A549 (cell line): ENCODE results near the gene SRD5A2. TPM values are rescaled to one million over a fixed set of nuclear protein-coding genes. Genes with fewer than 3 reads are reported as not detected.

Experiments
- ATAC-seq, 2 experiments: fragments of 200-7000 bp in 1 of 2; fragments of >200 bp in 1 of 2; cut with Nextera tagmentation in 1 of 2; cut with Tn5 transposase in 1 of 2; 3 replicates each; pipeline versions ENCODE4 v1.8.0 to v1.9.1; 2018 to 2020; ENCODE audit warnings: mild to moderate bottlenecking in 1 of 2, moderate library complexity in 1 of 2
- CTCF ChIA-PET: fragments of 300-600 bp; sonication (Branson Sonifier 250); formaldehyde crosslinking; extraction: SDS; loops from one replicate; lab custom pipeline; 2021; ENCODE audit warnings: antibody characterized with exemption, inconsistent platforms; lab: Yijun Ruan, JAX
- POLR2A ChIA-PET: fragments of 350-600 bp; formaldehyde crosslinking; extraction: SDS; loops from one replicate; lab custom pipeline; 2021; ENCODE audit warnings: antibody characterized with exemption, inconsistent platforms; lab: Yijun Ruan, JAX
- DNase-seq, 2 experiments: peaks; one replicate each; pipeline versions ENCODE4 v3.0.0 to v3.0.0-alpha.2; 2011 to 2016; ENCODE audit warnings: low read depth in 1 of 2, low spot score in 1 of 2
- FAIRE-seq: peaks from 2 replicates; lab custom pipeline; 2011; peaks lifted over from hg19 to GRCh38; lab: Jason Lieb, UNC
- H3K27ac ChIP-seq, 2 experiments: fragments of >200 bp; sonication (Bioruptor Twin); formaldehyde crosslinking; 3 replicates each; pipeline ENCODE4 v1.5.1; 2016 to 2017
- H3K4me1 ChIP-seq: fragments of >200 bp; sonication (Bioruptor Twin); formaldehyde crosslinking; 3 replicates; pipeline ENCODE4 v1.6.1; 2016
- H3K4me2 ChIP-seq: fragments of >200 bp; sonication (Bioruptor Twin); formaldehyde crosslinking; 3 replicates; pipeline ENCODE4 v1.6.1; 2016
- H3K4me3 ChIP-seq: fragments of >200 bp; sonication (Bioruptor Twin); formaldehyde crosslinking; 3 replicates; pipeline ENCODE4 v1.5.1; 2016
- H3K9me3 ChIP-seq: fragments of >200 bp; sonication (Bioruptor Twin); formaldehyde crosslinking; 3 replicates; pipeline ENCODE4 v1.6.1; 2016
- BHLHE40 ChIP-seq: IDR thresholded peaks from 2 replicates; pipeline ENCODE4 v1.6.1; 2012; ENCODE audit warnings: low read depth, low read length, inconsistent platforms
- CBX2 ChIP-seq: fragments of 200-600 bp; sonication (generic); IDR thresholded peaks from 2 replicates; pipeline ENCODE4 v1.6.1; 2016; ENCODE audit warnings: low read depth, mild to moderate bottlenecking, borderline replicate concordance
- CBX8 ChIP-seq: fragments of 200-600 bp; sonication (generic); IDR thresholded peaks from 2 replicates; pipeline ENCODE4 v1.6.1; 2016
- CEBPB ChIP-seq, 2 experiments: fragments of >200 bp in 1 of 2; sonication (Bioruptor Twin) in 1 of 2; formaldehyde crosslinking in 1 of 2; IDR thresholded peaks; 2 replicates each; pipeline ENCODE4 v1.6.1; 2012 to 2016
- CHD2 ChIP-seq: fragments of 150-350 bp; IDR thresholded peaks from 2 replicates; pipeline ENCODE4 v1.6.1; 2014; ENCODE audit warnings: low read length; ENCODE audit not compliant: partially characterized antibody
- CHD4 ChIP-seq: fragments of 200-600 bp; sonication (generic); IDR thresholded peaks from 2 replicates; pipeline ENCODE4 v1.6.1; 2016; ENCODE audit warnings: antibody characterized with exemption, mild to moderate bottlenecking, borderline replicate concordance
- EHF ChIP-seq: fragments of 250-450 bp; sonication (Bioruptor Pico); IDR thresholded peaks from 2 replicates; pipeline ENCODE4 v1.5.0; 2020; ENCODE audit warnings: mild to moderate bottlenecking
- FOSL2 ChIP-seq, 2 experiments: fragments of 450-650 bp in 1 of 2; fragments of >200 bp in 1 of 2; sonication (Bioruptor Twin) in 1 of 2; formaldehyde crosslinking; IDR thresholded peaks; 2 replicates each; pipeline versions ENCODE4 v1.5.0 to v1.6.1; 2016 to 2020; ENCODE audit warnings: mild to moderate bottlenecking in 1 of 2, moderate library complexity in 1 of 2
- FOXS1 ChIP-seq: fragments of 250-450 bp; sonication (Bioruptor Pico); IDR thresholded peaks from 2 replicates; pipeline ENCODE4 v1.5.0; 2020; ENCODE audit warnings: mild to moderate bottlenecking, moderate library complexity
- HDAC2 ChIP-seq: fragments of 200-600 bp; sonication (generic); IDR thresholded peaks from 2 replicates; pipeline ENCODE4 v1.6.1; 2016
- HEYL ChIP-seq: fragments of 250-450 bp; sonication (Bioruptor Pico); IDR thresholded peaks from 2 replicates; pipeline ENCODE4 v1.8.0; 2021; ENCODE audit warnings: mild to moderate bottlenecking, moderate library complexity
- HMGXB4 ChIP-seq: fragments of 250-450 bp; sonication (Bioruptor Pico); IDR thresholded peaks from 2 replicates; pipeline ENCODE4 v1.5.0; 2021; ENCODE audit warnings: mild to moderate bottlenecking, moderate library complexity, borderline replicate concordance
- HOXB13 ChIP-seq: fragments of 250-450 bp; sonication (Bioruptor Pico); IDR thresholded peaks from 2 replicates; pipeline ENCODE4 v1.5.0; 2020; ENCODE audit warnings: low read depth, mild to moderate bottlenecking, moderate library complexity
- HOXB5 ChIP-seq: fragments of 250-450 bp; sonication (Bioruptor Pico); IDR thresholded peaks from 2 replicates; pipeline ENCODE4 v1.5.0; 2020; ENCODE audit warnings: mild to moderate bottlenecking, moderate library complexity
- JUN ChIP-seq, 2 experiments: fragments of >200 bp; sonication (Bioruptor Twin); formaldehyde crosslinking; IDR thresholded peaks; 2 replicates in 1 of 2; 3 replicates in 1 of 2; pipeline ENCODE4 v1.6.1; 2016 to 2017
- JUNB ChIP-seq: fragments of >200 bp; sonication (Bioruptor Twin); formaldehyde crosslinking; IDR thresholded peaks from 2 replicates; pipeline ENCODE4 v1.6.1; 2016
- KDM5A ChIP-seq: fragments of 200-600 bp; sonication (generic); IDR thresholded peaks from 2 replicates; pipeline ENCODE4 v1.6.1; 2016; ENCODE audit warnings: antibody characterized with exemption, mild to moderate bottlenecking
- MAFK ChIP-seq: fragments of 450-650 bp; IDR thresholded peaks from 2 replicates; pipeline ENCODE4 v1.6.1; 2014; ENCODE audit not compliant: partially characterized antibody
- NFE2L2 ChIP-seq: fragments of 150-350 bp; conservative IDR thresholded peaks from 2 replicates; pipeline ENCODE4 v1.6.1; 2014; ENCODE audit warnings: low read length
- NPAS2 ChIP-seq: fragments of 250-450 bp; sonication (Bioruptor Pico); IDR thresholded peaks from 2 replicates; pipeline ENCODE4 v1.8.0; 2022; ENCODE audit warnings: mild to moderate bottlenecking, moderate library complexity, borderline replicate concordance
- PHF8 ChIP-seq: fragments of 200-600 bp; sonication (generic); IDR thresholded peaks from 2 replicates; pipeline ENCODE4 v1.6.1; 2016; ENCODE audit warnings: low read depth, mild to moderate bottlenecking, antibody characterized with exemption, moderate library complexity, borderline replicate concordance
- POLR2A ChIP-seq: IDR thresholded peaks from 2 replicates; pipeline ENCODE4 v1.6.1; 2012; ENCODE audit warnings: mild to moderate bottlenecking, low read length
- POLR2AphosphoS2 ChIP-seq: conservative IDR thresholded peaks from 2 replicates; pipeline ENCODE4 v1.6.1; 2012; ENCODE audit warnings: low read length, improper control_type of control experiment, inconsistent platforms
- RAD21 ChIP-seq, 2 experiments: fragments of >200 bp in 1 of 2; sonication (Bioruptor Twin) in 1 of 2; formaldehyde crosslinking in 1 of 2; IDR thresholded peaks in 1 of 2; conservative IDR thresholded peaks in 1 of 2; 2 replicates in 1 of 2; 3 replicates in 1 of 2; pipeline ENCODE4 v1.6.1; 2012 to 2018; ENCODE audit warnings: inconsistent platforms in 1 of 2
- RARB ChIP-seq: fragments of 250-450 bp; sonication (Bioruptor Pico); IDR thresholded peaks from 2 replicates; pipeline ENCODE4 v1.8.0; 2021; ENCODE audit warnings: mild to moderate bottlenecking, moderate library complexity
- RCOR1 ChIP-seq: fragments of 150-350 bp; IDR thresholded peaks from 2 replicates; pipeline ENCODE4 v1.6.1; 2014; ENCODE audit warnings: antibody characterized with exemption, low read length, low read depth
- RNF2 ChIP-seq: fragments of 200-600 bp; sonication (generic); IDR thresholded peaks from 2 replicates; pipeline ENCODE4 v1.6.1; 2016; ENCODE audit warnings: low read depth, mild to moderate bottlenecking, antibody characterized with exemption, moderate library complexity, borderline replicate concordance
- SMC3 ChIP-seq: fragments of >200 bp; sonication (Bioruptor Twin); formaldehyde crosslinking; IDR thresholded peaks from 3 replicates; pipeline ENCODE4 v1.6.1; 2018; ENCODE audit warnings: inconsistent platforms
- SREBF2 ChIP-seq: fragments of 450-650 bp; IDR thresholded peaks from 2 replicates; pipeline ENCODE4 v1.6.1; 2014; ENCODE audit warnings: mild to moderate bottlenecking, moderate library complexity
- TP53 ChIP-seq: fragments of 250-450 bp; sonication (Bioruptor Pico); IDR thresholded peaks from 2 replicates; pipeline ENCODE4 v1.5.0; 2021; ENCODE audit warnings: mild to moderate bottlenecking, moderate library complexity
- ZC3H11A ChIP-seq: fragments of 450-650 bp; IDR thresholded peaks from 2 replicates; pipeline ENCODE4 v1.6.1; 2014; ENCODE audit warnings: antibody characterized with exemption, mild to moderate bottlenecking
- WGBS: methylation state at CpG from one replicate; pipeline ENCODE4 v1.1.6; 2017; ENCODE audit errors: missing lambda C conversion rate; 5-methylcytosine and 5-hydroxymethylcytosine counted together
- polyA plus RNA-seq, 4 experiments: library from polyadenylated mRNA; depleted of rRNA in 3 of 4; stranded (reverse); fragments of >200 nt; fragmentation: RNase III in 1 of 4; extraction: RNeasy Plus Mini Kit Qiagen cat#74134 plus additional on column Dnase treatment in 1 of 4; gene quantifications; 2 replicates in 3 of 4; 3 replicates in 1 of 4; pipeline ENCODE4 v1.2.3, GENCODE V29; 2011 to 2017

Gene SRD5A2
- polyA plus RNA-seq, 2 of the 4 experiments (the other 2 are of a cell fraction) = 0.08 TPM; not detected in 1

GRCh38 chr2:31529256-31529655 lies 51.5 kb downstream of the SRD5A2 start:
- POLR2A ChIA-PET = no interaction called here
- TF ChIP-seq FOXS1 (CRISPR knock-in tag) = no peak
- TF ChIP-seq RAD21 (conservative IDR thresholded peaks at IDR 0.05 in 1 of 2, IDR thresholded peaks at IDR 0.05 in 1 of 2) = no peak
- TF ChIP-seq POLR2A = no peak
- TF ChIP-seq RARB (CRISPR knock-in tag) = no peak
- no peak for TF ChIP-seq HOXB5 (CRISPR knock-in tag)
- TF ChIP-seq RCOR1 = no peak
- TF ChIP-seq, all 56 proteins: peak for 0
- CTCF ChIA-PET = interaction anchor here (0.6 kb wide), 2 partner anchors 26 to 174 kb away, joined by 3 to 4 read pairs; no protein-coding TSS in a partner anchor
- no peaks in the 10 kb centered on the region for H3K9me3 ChIP-seq
- no peak overlapping the region for H3K4me3 ChIP-seq
- no peak for ATAC-seq
- no peaks in the 10 kb centered on the region; the same call in 2 of the 3 replicates for H3K4me1 ChIP-seq
- 74% methylated on average over 8 of the region's 8 CpGs for WGBS
- FAIRE-seq = no peak
- no peak overlapping the region for H3K4me2 ChIP-seq
- DNase-seq = no peak
- H3K27ac ChIP-seq = no peak overlapping the region

GRCh38 chr2:31528823-31529222 lies 51.9 kb downstream of the SRD5A2 start:
- CTCF ChIA-PET = interaction anchor here (0.6 kb wide), 1 partner anchor 174 kb away, joined by 4 read pairs; no protein-coding TSS in a partner anchor
- ATAC-seq = no peak

GRCh38 chr2:31526946-31527732 lies 53.6 kb downstream of the SRD5A2 start:
- DNase-seq = no peak
- 55% methylated on average over 15 of the region's 15 CpGs for WGBS
- POLR2A ChIA-PET = no interaction called here
- TF ChIP-seq HEYL = no peak
- no peak for TF ChIP-seq HMGXB4
- TF ChIP-seq TP53 = no peak
- no peak for TF ChIP-seq CBX2
- no peak for ATAC-seq
- Histone ChIP-seq H3K9me3 (no peaks in the 10 kb centered on the region), H3K4me2 (no peak overlapping the region), H3K4me1 (no peaks in the 10 kb centered on the region), H3K27ac (no peak overlapping the region), H3K4me3 (no peak overlapping the region)
- no peak for FAIRE-seq
- CTCF ChIA-PET = interaction anchor here (0.7 to 2.1 kb wide), 3 partner anchors 39 to 814 kb away, joined by 3 to 4 read pairs (median 4); partner anchors contain the start of gene XDH

More at GRCh38 chr2:31528823-31529222, 51.9 kb downstream of the SRD5A2 start:
- TF ChIP-seq HOXB5 (CRISPR knock-in tag) (no peak), NFE2L2 (no peak), SMC3 (no peak), KDM5A (no peak), POLR2A (no peak), POLR2AphosphoS2 (no peak), RCOR1 (no peak), RAD21 (conservative IDR thresholded peaks at IDR 0.05 in 1 of 2, IDR thresholded peaks at IDR 0.05 in 1 of 2) (no peak), NPAS2 (no peak), EHF (CRISPR knock-in tag) (no peak), BHLHE40 (no peak)
- TF ChIP-seq, all 56 proteins: peak for 0
- DNase-seq = no peak
- Histone ChIP-seq H3K4me1 (no peaks in the 10 kb centered on the region), H3K4me3 (no peak overlapping the region), H3K9me3 (no peaks in the 10 kb centered on the region), H3K4me2 (no peak overlapping the region), H3K27ac (no peak overlapping the region)
- WGBS = 78% methylated on average over 6 of the region's 6 CpGs
- no peak for FAIRE-seq
- POLR2A ChIA-PET = no interaction called here

- Histone ChIP-seq H3K9me3 (0 out of 3 replicates have a peak, but pooled peaks cover under 1% of the 10 kb centered on the region), H3K4me3 (no peak overlapping the region), H3K27ac (no peak overlapping the region), H3K4me1 (no peaks in the 10 kb centered on the region), H3K4me2 (no peak overlapping the region)
- 59% methylated on average over 5 of the region's 5 CpGs for WGBS
- POLR2A ChIA-PET = no interaction called here
- TF ChIP-seq SREBF2 (no peak), HDAC2 (no peak), CHD4 (no peak), POLR2AphosphoS2 (no peak), JUNB (no peak), RNF2 (no peak), HOXB5 (CRISPR knock-in tag) (no peak), JUN (IDR thresholded peaks at IDR 0.05) (no peak), CBX8 (no peak), MAFK (no peak), EHF (CRISPR knock-in tag) (no peak), CHD2 (no peak), FOSL2 (IDR thresholded peaks at IDR 0.05) (no peak), FOSL2 (CRISPR knock-in tag; IDR thresholded peaks at IDR 0.05) (no peak), PHF8 (no peak), HOXB13 (no peak), CEBPB (IDR thresholded peaks at IDR 0.05) (no peak), SMC3 (no peak), ZC3H11A (no peak)
- ATAC-seq = no peak
- FAIRE-seq = no peak
- CTCF ChIA-PET = interaction anchor here (0.7 to 4.2 kb wide), 5 partner anchors 8 to 811 kb away, joined by 3 to 9 read pairs (median 4); no protein-coding TSS in a partner anchor
- no peak for DNase-seq
Observed at GRCh38 chr2:31525876-31526275, 54.9 kb downstream of the SRD5A2 start.
